Stimulated activated CD8-positive, alpha-beta memory T cell treated with anti-CD3 and anti-CD28 coated beads, Interleukin-12 subunit alpha, Interleukin-12 subunit beta, amount 100 ng/mL, for 4 hours (primary cell): ENCODE measurements around the gene TACR1.
"Not testable (repeated sequence)": the region's sequence is repeated elsewhere in the genome, so short reads cannot be mapped to it uniquely, and the experiment has no call there.

ENCODE experiments used
- DNase-seq: peaks from one replicate; pipeline ENCODE4 v3.0.0-alpha.2; 2020; ENCODE audit warnings: low read depth

Gene TACR1

DNA sequence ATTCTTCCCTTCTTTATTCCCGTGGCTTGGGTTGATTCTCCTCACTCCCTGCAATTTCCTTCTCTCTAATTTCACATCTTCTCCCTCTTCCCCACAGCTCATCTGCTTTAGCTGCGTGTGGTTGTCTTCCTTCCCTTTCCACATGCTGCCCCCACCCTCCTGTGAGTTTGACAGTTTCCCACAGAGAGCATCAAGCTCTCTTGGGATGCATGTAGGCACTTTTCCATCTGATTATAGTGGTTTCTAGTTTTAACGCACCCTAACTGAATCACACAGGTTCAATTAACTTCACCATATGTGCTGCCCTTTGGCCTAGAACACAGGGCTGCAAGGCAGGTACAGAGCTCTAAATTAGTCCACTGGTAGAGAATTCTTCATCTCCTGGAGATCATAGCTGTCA is 110.5 kb downstream of the TACR1 start:
- no peak for DNase-seq

DNA sequence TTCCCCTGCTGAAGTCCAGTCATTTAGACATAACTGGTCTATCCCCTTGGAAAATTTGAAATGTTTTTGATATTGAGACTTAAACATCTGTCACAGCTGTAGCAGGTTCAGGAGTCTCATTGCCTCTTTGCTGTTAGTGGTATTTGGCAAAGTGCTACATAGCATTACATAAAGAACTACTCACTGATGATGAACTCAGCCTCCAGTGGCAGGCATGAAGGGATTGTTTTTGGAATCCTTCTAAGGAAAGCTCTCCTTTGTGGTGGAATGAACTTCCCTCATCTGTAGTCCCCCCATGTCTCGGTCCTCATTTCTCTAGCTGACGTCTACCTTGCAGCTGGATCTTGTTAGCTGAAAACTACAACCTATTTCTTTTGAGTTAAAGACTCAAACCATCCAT is 111.6 kb downstream of the TACR1 start:
- DNase-seq: no peak

DNA sequence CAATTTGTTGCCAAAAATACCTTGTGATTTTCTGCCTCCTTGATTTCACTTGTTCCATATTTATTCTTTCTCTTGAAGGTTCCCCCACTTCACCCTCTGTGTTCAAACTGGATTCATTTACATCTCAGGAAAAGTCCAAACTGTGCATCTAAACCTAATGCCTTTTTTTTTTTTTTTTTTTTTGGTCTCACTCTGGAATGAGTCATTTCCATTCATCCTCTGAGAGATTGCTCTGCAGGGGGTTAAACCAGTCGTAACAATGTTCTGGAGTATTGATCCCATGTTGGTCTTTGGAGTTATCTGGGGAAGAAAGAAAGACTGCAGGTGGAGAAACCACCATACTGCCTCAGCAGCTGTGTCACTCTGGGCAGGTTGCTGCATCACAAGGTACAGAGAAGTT is 119.7 kb downstream of the TACR1 start:
- no peak for DNase-seq

DNA sequence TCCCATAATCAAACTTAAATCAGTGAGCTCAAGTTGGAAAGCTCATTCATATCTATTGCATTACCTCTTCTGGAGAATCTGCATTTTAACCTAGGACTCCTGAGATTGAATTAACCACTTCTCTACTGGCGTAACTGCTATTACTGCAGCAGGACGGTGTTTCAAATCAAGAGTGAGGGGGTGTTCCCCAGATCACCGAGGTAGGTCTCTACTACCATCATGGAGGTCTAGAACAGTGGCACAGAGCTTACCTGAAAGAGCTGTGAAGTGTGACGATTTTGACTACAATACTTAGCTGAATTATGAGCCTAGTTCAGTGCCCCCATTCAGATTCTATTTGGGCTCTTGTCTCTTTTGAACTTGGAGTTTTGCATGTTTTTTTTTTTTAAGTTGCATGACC is 121.4 kb downstream of the TACR1 start:
- no peak for DNase-seq

DNA sequence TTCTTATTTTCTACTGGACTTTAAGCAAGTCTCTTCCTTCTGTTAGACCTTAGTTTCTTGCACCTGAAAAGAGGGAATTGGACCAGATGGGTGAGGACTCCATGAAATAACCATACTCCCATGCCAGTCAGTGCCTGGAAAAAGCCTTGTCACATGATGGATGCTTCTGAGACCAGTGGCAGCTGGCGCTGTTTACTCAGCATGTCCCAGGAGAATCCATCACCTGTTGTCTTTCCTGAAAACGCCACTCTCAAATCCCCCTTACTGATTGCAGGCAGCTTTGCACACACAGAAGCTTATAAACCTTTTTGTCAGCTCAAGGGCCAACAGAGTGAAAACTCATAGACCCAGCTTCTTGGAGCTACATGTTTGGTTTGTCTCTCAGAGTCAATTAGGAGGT is 123.2 kb downstream of the TACR1 start:
- no peak for DNase-seq

DNA sequence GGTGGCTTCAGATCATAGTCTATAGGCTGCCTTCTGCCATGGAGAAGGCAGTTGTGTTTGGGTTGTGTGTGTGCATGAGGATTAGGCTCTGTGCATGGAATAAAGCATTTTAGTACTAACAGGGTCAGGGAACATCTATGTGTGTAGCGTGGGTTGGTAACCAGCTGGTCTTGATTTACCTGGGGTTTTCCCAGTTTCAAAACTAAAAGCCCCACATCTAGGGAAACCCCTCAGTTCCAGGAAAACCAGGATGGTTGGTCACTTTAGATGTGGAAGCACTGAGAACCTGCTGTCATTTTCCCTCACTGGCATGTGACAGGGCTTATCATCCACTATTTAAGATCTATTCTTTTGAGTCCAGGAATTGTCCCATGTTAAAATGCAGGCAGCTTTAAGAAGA is 124.6 kb downstream of the TACR1 start:
- DNase-seq: no peak

DNA sequence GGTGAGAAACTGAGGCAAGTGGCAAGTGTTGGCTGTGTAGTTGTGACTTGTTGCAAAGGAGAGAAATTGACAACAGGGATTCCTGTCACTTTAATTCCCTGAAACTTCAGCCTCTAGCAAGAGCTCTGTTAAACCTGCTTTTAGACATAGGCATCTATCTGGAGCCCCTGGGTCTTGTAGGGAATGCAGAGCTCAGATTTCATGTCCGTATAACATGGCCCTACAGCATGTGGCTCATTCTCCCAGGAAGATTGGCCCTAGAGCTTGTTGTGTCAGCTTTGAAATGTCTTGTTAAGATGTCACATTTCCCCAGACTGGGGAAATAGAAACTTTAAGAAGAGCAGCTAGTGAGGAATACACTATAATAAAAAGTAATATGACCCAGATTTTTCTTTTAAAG is 125.1 kb downstream of the TACR1 start:
- DNase-seq: no peak

DNA sequence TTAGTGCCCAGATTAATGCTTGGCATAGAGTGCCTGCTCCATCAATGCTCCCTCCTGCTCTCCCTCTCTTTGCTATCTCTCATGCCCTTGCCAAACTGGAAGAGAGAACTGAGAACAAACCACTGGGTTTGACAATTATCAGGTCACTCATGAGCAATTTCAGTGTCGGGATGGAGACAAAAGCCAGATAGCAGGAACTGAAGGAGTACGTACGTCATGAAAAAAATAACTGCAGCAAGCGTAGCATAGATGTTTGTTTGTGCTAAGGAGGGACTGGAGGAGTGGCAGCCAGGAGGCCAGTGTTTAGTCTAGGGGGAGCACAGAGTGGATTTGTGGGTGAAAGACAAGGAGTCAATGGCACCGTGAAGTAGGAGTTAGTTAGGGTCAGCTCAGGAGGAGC is 127.6 kb downstream of the TACR1 start:
- no peak for DNase-seq

DNA sequence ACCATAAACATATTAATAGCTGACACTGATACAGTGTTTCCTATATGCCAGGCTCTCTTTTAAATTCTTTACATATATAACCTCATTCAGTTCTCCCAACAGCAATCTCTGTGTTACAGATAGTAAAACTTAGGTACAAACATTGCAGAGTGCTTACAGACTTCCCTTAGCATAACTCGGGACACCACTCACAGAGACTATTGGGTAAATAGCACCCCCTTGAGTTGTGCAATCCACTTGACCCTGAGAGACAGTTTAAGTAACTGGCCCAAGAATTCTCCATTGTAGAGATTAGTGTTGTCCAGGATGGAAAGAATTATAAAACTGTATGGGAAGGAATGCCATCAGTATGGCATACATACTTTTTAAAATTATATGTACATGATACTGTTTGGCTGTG is 130.8 kb downstream of the TACR1 start:
- no peak for DNase-seq

DNA sequence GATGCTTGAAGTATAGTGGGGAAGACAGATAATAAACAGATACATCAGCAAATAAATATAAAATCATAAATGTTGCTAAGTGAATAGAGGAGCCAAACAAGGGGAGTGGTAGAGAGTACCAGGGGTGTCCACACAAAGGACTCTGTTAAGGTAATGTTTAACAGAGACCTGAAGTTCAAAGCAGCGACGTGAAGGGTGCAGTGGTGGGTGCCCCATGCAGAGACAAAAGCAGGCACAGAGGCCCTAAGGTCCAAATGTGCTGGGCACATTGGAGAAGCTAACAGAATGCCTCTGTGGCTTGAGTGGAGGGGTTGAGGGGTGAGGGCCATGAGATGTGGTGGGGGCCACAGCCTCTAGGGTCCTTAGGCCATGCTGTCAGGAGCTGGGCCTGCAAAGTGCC is 131.8 kb downstream of the TACR1 start:
- DNase-seq: no peak

DNA sequence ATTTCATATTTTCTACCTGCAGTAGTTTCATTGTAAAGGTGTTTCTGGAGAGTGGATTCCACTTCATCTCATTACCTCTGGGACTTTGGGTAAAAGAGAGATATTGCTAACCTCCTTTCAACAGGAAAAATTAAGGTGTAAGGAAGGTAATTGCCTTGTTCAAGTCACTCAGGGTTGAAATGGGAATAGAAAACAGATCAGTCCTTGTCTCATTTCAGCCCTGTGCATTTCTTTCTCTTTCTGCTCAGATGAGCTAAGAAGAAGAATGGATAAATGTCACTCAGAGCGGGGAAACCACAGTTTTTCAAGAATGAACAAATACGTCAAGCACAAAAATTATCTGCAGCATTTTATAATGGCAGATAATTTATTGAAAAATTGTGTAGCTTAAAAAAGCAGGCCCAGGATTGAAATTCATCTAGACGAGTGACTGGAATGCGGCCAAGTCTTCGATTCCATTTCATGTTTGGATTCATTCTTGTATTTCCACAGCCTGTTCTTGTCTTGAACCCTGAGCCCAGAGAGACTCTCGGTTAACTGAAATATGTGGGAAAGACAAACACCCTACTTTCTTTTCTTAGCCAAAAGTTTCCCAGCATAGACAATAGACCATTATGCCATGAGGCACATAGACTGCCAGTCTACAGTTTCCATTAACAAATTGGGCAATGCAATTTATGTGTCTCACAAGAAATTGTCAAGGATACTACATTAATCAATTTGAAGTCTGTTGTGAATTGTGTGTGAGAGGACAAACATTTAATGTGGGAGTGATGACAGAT is 133.0 kb downstream of the TACR1 start:
- DNase-seq: no peak

DNA sequence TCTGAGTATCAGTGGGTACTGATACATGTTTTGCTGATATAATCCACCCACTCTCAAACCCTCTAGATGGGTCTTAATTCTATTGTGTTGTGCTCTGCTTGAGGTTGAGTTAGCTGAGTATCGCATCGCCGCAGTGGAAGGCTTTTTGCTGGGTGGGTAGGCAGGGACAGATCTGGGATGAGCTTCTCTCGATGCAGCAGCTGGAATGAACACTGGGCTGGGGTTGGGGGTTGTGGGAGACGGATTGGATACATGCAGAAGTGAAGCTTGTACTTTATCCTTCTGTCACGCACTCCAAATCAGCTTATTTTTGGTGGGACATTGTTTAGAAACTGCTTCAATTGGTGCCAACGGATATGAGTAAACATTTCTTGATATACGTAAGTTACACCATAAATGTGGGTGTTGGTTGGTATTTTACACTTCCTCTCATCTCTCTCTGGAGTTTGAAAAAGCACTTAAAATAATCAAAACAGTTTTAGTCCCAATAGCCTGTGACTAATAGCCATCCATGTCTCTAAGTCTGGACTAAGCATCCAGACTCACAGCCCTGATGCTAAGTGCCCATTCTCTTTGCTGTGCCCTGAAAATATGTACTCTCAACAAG is 133.8 kb downstream of the TACR1 start:
- no peak for DNase-seq

DNA sequence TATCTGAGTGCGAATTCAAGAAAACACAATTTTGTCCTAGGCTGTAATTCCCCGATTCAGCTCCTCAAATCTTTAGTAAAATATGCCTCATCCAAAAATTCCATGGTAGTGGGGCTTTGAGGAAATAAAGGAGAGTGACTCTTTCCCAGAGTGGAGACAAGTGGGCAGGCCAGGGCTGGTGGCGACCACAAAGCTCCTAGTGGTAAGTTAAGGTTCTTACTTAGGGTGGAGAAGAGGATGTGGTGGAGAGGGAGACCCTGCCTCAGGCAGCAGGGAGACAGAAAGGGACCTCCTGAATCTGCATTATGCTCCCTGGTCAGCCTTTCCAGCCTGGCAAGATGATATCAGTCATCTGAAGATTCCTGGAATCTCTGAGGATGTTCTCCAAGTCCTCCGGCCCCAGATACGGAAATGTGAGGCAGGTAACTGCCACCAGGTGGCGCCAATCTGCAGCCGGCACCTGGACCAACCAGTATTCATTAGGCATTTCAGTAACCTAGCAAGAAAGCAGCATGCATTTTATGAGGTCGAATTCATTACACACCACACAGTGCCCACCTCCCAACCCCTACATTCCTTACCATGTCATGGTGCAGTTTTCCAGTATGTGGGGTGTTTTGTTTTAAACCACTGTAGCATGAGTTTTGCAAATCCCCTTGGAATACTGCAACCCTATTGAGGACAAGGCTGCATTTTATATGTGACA is 134.5 kb downstream of the TACR1 start:
- DNase-seq: no peak

DNA sequence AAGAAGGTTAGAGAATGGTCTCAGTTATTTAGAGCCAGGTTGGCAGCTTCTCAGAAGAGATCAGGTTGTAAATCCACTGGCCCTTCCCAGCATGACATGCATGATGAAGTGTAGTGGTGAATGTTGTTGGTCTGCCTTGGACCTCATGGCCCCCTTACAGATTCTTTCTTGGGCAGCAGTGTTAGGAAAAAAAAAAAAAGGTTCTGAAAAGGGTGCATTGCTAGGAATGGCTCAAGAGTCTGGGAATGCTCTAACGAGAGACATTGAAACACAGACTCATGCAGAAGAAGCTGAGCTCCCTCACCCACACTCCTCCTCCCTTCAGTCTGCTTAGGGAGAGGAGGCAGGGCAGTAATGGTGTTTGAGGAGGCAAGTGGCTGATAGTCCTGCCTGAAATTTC is 135.4 kb downstream of the TACR1 start:
- no peak for DNase-seq

DNA sequence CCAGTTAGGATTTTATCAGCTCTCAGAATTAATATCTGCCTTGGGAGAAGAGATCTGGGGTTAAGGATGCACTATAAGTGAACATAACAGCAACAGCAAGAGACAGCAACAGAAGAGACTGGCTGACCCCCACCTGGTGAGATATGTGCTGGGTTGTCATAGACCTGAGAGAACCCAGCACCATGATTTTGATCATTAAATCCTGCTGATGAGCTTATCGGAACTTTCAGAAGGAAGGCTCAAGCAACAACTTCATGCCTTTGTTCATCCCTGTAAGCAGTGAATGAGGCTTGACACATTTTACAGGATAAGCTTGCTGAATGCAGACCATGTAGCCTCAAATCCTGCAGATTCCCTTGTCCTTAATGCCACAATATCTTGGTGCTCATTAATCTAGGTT is 140.9 kb downstream of the TACR1 start:
- no peak for DNase-seq

DNA sequence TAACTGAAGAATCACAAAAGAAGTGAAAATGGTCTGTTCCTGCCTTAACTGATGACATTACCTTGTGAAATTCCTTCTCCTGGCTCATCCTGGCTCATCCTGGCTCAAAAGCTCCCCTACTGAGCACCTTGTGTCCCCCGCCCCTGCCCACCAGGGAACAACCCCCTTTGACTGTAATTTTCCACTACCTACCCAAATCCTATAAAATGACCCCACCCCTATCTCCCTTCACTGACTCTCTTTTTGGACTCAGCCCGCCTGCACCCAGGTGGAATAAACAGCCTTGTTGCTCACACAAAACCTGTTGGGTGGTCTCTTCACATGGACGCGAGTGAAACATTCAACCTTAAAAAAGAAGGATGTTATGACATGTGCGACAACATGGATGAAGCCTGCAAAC is 142.2 kb downstream of the TACR1 start:
- not testable (repeated sequence) for DNase-seq

DNA sequence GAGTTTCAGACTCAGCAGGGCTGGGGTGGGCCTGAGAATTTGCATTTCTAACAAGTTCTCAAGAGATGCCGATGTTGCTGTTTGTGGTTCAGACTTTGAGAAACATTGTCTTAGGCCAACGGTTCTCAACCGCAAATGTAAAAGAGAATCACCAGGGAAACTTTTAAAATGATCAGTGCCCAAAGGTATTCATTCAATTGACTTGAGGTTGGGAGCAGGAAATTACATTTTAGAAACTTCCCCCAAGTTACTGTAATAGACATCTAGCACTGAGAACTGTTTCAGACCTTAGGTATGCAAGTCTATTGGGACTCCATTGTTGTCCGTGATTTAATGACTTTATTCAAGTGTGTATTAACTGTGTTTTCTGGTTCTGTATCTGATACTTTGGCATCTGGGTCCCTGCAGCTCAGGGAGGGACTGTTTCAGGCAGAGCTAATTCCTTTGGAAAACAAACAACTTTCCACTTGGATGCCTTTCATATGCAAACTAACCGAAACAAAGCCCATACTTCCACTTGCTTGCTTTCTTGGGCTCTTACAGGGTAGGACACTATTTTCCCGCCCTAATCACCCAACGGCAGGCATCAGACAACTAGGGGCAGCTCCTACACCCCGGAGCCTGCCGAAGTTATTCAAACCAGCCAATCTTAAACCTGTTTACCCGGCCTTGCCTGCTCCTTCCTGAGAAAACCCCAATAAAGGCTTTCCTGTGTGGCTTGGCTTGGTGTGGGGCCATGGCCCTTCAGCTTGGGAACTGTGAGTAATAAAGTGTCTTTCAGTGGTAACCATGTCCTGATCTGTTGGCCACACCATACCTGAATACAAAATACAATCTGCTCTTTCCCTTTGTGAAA is 143.3 kb downstream of the TACR1 start:
- no peak for DNase-seq

DNA sequence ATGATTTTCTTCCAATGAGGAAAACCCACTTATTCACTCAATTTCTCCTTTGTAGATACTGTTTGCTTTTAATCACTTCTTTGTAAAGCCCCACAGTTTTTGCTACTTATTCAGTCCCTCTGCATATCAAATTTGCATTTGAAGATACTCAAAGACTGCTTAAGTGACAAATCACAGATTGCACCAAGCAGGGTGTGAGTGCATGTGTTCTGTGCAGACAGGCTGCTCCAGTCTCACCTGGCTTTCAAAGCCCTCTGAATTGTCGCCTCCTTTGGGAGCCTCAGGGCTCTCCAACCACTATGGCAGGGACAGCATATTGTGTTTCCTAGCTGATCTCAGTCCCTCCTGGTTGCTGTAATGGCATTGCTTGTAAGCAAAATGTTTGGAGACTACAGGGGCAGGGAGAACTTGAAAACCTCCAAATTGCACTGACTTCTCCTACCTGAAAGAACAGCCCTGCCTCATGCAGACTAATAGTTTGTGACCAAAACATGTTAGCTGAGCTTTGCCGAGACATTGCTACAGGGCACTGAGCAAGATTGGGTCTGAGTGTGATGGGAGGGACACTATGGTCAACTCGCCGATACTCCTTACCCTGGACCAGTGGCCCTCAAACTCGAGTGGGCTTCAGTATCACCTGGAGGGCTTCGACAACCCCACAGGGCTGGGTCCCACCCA is 144.0 kb downstream of the TACR1 start:
- DNase-seq: no peak

DNA sequence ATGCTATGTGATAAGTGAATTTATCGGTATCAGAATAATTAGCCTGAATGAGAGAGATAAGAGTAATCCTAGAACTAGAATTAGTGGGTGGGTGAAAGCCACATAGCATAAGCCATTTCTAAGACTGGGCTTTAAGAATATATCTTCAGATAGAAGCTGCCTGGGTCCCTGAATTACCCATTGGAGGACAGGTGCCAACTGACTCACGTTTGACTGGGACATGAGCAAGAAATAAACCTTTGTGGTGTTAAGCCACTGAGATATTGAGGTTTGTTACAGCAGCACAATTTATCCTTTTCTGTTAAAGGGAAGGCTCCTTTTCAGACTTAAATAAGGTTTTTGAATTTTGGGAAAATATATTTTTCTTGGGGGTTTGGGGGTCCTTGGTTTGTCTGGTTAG is 145.0 kb downstream of the TACR1 start:
- no peak for DNase-seq

DNA sequence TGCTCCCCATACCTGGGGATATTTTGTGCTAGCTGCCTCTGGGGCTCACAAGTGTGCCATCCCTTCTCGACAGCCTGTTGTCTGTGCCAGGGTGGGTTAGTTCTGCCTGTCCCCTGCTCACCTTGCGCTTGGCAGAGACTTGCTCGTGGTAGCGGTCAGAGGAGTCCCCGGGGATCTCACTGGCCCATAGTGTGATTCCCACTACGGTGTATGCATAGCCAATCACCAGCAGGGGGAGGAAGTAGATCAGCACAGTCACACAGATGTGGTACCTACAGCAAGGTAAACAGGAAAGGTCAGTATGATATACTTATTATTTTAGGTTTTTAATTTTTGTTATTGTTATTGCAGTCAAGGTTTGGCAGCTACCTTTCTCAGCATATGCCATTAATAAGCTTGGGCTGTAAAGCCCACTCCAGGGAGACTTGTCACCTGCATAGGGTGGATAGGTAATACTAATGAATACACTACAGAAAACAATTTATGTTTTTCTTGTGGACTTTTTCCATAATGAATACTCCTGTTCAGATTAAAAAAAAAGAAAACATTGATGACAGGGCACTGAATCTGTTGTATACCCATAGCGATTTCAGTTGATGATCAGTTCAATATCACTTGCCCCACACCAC is 145.7 kb downstream of the TACR1 start:
- DNase-seq: no peak

DNA sequence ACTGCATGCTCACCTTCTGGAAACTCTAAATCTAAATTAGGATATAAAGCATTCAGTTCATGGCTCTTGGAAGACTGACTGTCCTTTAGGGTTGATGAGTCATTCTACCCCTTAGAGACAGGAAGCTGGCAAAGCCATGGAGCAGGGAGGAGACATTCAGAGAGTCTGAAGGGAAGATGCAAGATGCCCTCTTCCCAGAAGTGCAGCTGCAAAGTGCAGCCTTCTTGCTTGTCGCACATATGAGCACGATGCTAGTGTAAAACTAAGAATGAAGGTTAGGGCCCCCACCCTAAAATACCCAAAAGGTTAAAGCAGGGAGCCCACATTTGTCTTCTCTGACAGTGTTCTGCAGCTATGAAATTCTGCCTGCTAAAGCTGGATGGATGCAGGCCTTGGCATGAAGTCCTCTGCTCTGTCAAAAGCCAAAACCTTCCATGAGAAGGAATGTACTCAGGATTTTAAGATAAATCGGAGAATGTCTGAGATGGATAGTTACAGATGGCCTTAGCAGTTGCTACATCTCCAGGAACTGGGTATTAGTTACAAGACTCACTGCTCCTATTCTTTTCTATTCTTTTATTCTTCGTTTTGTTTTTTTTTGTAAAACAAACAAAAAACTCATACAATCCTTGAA is 151.2 kb downstream of the TACR1 start:
- DNase-seq: no peak
